Left lobe of liver (tissue), 2 donors: ENCODE measurements around the gene PTPRA. TPM values are rescaled to one million over a fixed set of nuclear protein-coding genes. Genes with fewer than 3 reads are reported as not detected.

Source experiments
- ATAC-seq: fragments of 200-7000 bp; cut with Tn5 transposase; one replicate; pipeline ENCODE4 v1.9.1; 2020; ENCODE audit warnings: mild to moderate bottlenecking, moderate library complexity
- DNase-seq: peaks from one replicate; pipeline ENCODE4 v3.0.0-alpha.2; 2020; ENCODE audit warnings: low spot score
- total RNA-seq: library from RNA; stranded (reverse); gene quantifications from one replicate; pipeline ENCODE4 v1.2.1, GENCODE V29; 2021
- donor health status: DM: no; HTN: no; CAD: no; lungs with moderate emphysema.
- donor health status: DM: no; HTN: yes; CAD: no.

PTPRA gene
- total RNA-seq, 1 donor from 2014 or later = 15.3 TPM

DNA sequence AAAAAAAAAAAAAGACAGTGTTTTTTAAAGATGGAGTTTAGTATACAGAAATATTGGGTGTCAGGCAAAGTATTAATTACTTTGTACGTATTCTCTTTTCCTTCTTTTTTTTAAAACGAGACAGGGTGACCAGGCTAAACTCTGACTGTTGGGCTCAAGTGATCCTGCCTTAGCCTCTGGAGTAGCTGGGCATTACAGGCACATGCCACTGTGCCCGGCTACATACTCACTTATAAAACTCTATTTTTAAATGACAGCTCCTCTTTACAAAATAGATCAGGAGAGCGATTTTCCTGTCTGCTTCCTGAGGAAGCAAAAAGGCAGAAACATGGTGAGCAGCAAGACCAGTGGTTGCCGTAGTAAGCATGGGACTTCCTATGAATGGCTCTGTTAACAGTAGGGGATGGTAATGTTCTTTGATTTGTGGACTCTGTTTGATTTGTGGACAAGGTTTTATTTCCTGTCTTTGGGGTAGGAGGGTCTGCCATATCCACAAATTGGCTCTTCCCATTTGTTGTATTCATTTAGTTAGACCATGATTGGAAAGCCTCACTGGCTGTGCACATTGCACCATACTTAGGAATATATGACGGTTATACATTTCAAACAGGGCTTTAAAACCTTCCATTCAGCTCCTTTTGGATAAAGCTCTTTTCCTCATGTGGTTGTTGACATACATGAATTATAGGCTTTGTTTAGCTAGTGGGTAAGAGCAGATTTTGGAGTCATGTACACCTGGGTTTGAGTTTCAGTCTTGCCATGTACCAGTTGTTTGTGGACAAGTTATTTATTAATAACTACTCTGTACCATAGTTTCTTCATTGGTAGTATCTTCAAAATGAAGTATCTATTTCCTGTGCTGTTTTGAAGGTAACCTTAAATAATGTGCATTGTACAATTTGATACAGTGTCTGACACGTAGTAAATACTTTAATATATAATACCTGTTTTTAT lies 45.1 kb downstream of the PTPRA start:
- no peak for DNase-seq
- ATAC-seq = peak; percentile 9

DNA sequence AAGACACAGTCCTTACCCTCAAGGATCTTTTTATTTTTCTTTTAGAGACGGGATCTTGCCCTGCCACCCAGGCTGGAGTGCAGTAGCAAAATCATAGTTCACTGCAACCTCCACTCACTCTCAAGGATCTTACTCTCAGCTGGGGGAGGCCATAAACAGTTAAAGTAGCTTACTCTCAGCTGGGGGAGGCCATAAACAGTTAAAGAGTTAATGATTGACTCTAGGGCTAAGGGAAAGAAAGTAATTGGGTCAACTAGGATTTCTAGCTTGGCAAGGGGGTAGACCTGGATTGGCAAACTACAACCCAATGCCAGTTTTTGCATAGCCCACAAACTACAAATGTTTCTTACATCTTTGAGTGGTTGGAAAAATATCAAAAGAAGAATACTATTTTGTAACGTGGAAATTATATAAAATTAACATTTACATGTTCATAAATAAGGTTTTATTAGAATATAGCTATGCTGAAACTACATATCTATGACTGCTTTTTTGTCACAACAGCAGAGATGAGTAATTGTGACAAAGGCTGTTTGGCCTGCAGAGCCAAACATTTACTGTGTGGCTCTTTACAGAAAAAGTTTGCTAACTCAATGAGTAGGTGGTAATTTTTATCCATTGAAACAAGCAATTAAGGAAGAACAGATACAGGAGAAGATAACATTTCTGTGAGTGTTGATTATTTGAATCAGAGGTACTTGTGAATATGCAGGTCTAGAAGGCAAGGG lies 46.4 kb downstream of the PTPRA start:
- peak; percentile 48 for DNase-seq
- ATAC-seq = peak; percentile 87

DNA sequence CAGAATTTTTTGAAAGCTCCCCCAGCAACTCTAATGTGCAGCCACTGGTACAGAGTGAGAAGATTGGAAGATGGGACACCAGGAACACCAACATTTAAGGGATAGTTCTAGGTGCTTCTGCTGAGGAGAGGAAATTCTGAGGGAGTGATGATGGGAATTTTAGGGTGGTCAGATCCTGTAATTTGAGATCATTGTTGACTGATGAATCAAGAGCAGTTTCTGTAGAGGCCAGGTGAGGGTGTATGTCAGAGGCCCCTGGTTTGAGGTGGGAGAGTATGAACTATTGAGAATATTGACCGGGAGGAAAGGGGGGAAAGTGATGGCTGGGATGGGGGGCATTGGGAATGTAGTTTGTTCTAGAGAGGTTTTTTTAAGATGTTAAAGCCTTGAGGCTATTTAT lies 47.2 kb downstream of the PTPRA start:
- DNase-seq = no peak
- ATAC-seq = no peak

DNA sequence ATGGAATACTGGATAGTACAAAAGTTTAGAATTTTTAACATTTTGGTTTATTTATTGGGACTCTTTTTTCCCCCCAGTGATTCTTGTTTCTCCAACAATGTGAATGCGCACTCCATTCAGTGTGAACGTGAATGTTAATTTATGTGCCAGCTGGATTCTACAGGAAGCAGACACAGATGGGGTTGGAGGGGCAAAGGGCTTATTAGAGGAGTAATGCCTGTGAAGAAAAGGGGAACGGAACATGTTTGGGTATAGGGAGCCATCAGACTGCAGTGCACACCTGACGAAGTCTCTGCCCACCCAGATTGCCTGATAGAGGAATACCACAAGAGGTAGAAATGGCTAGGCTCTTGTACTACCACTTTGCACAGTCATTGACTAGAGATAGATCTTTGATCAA lies 48.2 kb downstream of the PTPRA start:
- DNase-seq (no peak), ATAC-seq (no peak)

DNA sequence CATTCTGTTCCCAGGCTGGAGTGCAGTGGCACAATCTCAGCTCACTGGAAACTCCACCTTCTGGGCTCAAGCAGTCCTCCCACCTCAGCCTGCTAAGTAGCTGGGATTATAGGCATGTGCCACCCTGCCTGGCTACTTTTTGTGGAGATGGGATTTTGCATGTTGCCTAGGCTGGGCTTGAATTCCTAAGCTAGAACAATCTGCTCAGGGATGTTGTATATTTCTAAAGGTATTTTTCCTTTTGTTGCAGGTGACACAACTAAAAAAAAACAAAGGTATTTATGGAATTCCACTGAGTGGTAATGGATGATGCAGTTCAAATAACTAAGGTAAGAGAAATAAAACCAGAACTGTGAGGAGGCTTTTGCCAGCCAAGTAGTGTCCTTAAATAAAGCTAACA lies 49.7 kb downstream of the PTPRA start:
- ATAC-seq (no peak), DNase-seq (no peak)

DNA sequence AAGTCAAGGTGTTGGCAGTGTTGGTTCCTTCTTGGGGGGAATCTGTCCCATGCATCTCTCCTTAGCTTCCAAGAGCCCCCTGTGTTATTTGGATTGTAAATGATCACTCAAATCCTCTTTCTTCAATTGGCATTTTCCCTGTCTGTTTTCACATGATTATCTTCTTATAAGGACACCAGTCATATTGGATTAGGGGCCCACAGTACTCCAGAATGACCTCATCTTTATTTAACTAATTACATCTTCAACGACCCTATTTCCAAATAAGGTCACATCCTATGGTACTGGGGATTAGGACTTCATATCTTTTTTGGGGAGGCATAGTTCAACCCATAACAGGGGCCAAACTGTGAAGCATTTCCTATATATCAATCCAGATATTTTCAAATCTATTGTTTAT lies 57.3 kb downstream of the PTPRA start:
- ATAC-seq (no peak), DNase-seq (no peak)

DNA sequence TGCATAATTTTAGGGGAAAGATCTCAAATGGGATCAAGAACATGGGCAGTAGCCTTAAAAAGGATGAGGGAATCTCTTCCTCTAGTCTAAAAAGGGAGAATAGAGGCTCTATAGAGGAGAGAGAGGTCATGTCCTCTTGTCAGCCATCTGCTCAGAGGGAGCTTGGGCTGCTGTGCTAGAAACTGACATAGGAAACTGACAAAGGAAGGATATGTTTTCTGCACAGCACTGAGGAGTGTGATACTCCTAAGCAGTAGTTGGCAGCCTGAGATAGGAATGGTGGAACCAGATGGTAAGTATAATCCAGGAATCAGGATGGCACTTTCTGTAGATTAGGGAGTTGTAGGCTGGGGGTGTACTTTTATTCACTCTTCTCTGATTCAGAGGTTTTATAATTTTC lies 59.2 kb downstream of the PTPRA start:
- DNase-seq (no peak), ATAC-seq (peak; percentile 34)

DNA sequence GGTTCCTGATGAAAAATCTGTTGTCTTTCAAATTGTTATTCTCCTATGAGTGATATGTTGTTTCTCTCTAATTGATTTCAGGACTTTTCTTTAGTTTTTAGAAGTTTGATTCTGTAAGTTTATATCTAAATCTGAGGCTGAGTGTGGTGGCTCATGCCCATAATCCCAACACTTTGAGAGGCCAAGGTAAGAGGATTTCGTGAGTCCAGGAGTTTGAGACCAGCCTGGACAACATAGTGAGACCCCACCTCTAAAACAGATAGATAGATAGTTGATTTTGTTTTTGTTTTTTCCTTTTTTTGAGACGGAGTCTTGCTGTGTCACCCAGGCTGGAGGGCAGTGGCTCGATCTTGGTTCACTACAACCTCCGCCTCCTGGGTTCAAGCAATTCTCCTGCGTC lies 64.6 kb downstream of the PTPRA start:
- ATAC-seq = no peak
- DNase-seq = no peak

DNA sequence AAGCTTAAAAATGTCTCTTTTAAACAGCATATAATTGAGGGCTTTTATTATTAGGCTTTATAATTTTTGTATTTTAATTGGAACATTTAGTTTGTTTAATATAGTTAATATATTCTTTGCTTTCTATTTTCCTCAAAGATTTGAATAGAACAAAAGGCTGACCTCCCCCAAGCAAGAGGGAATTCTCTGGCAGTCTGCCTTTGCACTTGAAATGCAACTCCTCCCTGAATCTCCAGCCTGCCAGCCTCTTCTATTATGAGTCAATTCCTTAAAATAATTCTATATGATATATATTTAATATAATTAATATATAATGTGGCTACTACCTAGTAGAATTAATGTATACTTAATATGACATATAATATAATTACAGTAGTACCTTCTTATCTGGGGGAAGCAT lies 69.2 kb downstream of the PTPRA start:
- ATAC-seq = no peak
- DNase-seq = no peak

DNA sequence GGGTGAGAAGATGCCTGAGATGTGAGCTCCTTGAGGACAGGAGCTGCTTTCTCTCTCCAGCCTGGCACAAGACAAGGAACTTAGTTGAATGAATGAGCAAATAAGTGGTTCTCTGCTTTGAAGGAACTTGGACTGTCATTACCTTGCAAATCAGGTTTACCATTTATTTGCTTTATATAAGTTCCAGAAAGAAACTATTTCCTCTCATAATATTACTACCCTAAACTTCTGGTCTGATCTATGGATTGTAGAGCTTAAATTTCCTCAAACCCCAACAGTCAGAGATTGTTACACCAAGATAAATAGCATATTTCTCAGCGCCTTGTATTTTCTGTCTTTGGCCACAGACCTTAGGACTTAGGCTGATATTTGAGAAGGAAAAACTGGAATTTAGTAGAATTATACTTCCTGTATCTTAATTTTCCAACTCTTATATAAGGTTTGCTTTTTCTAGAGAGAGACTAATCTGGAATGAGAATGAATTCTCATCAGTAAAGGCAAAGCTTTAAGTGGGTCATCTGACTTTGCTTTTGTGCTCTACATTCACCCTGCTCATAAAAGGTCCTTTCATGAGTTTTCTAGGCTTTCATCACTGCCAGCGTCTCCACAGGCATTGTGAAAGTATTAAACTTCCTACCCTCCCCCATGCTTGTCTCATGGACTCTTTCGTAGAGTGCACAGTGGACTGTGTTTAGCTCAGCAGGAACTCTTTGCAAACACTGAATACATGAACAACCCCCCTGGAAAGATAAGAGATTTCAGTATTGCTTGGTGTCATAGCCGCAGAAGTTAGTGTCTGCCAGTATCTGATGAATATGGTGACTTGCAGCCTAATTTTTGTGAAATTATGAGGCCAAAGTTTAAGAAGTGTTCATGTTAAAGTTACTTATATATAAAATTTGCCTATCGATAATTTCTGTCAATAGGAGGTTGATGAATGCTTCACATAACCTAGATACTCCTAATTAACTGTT lies 74.0 kb downstream of the PTPRA start:
- DNase-seq (peak; percentile 67), ATAC-seq (peak; percentile 98)

DNA sequence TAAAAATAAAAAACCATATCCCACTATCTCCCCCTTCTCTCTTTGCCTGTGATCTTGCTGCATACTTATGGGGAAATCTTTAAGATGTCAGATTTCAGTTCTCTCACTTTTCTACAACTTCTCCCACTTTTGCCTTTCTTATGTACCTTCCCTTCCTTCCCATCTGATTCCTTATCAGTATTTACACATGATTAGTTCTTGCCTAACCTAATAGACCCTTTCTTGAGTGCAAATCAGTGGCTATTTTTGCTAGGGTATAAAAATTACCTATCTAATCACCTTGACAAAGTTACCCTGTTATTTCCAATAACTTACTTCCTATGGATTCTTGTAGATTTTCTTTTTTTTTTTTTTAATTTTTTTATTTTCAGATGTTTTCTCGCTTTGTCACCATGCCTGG lies 75.7 kb downstream of the PTPRA start:
- DNase-seq (no peak), ATAC-seq (no peak)

DNA sequence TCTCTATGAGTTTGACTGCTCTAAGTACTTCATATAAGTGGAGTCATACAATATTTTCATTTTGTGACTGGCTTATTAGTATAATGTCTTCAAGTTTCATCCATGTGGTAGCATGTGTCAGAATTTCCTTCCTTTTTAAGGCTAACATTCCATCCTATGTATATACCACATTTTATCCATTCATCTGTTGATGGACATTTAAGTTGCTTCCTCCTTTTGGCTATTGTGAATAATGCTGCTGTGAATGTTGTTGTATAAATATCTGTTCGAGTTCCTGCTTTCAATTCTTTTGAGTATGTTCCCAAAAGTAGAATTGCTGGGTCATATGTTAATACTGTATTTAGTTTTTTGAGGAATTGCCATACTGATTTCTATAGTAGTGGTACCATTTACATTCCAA lies 79.5 kb downstream of the PTPRA start:
- DNase-seq (no peak), ATAC-seq (no peak)

DNA sequence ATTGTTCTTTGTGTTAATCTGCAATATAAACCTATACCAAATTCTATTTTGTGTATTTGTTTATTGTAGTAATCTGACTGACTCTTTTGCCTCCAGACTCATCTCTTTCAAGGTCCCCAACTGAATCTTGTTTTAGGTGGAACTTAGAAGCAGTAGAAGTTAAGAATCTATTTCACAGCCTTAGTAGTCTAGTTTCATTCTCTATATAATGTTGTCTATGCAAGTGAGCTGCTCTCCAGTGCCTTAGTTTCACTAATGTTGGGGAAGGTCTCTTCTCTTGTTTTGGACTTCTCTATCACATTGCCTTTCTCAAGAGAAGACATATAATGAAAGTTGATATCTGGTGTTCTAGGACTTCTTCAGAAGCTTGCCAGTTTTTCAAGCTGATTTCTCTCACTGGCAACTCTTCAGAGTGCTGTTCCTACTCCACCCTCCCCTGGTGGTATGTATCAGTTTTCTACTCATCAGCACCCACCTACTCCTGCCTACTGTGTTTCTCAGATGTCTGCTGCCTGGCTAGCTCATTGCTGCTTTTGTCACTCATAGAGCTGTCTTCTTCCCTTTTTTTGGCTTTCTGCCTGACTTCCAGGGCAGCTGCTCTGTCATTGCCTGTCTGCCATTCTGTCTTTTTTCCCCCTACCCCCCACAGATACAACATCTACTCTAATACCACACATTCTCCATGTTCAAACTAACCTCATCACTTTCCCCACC lies 82.1 kb downstream of the PTPRA start:
- DNase-seq (no peak), ATAC-seq (no peak)

DNA sequence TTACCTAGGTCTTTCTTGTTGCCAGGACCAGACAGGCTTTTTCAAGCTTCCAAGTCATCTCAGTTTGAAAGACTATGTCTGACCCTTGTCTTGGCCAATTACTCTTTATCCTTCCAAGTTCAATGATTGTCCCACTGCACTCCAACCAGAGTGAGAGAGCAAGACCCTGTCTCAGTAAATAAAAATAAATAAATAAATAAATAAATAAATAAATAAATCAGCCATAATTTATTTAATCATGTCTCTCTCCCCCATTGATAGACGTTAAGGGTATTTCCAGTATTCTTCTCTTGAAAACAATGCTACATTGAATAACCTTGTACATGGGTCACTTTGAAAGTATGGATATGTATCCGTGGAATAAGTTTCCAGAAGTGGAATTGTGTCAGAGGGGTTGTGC lies 83.2 kb downstream of the PTPRA start:
- ATAC-seq (no peak), DNase-seq (no peak)

DNA sequence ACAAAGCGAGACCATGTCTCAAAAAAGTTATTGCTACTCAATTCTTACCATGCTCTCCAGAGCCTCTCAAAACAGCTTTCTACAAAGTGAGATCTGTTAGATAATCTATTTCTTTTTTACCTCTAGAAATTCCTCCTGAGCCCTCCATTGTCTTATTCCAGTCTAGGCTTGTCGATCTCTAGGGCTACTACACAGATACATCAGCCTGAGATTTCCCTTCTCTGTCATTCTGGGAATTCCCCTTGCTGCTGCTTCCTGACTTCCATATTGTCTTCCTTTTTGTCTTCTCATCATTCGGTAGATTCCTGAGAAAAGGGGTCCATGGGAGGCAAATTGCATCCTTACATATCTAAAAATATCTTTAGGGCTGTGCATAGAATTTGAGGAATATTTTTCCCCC lies 94.6 kb downstream of the PTPRA start:
- DNase-seq (no peak), ATAC-seq (no peak)

DNA sequence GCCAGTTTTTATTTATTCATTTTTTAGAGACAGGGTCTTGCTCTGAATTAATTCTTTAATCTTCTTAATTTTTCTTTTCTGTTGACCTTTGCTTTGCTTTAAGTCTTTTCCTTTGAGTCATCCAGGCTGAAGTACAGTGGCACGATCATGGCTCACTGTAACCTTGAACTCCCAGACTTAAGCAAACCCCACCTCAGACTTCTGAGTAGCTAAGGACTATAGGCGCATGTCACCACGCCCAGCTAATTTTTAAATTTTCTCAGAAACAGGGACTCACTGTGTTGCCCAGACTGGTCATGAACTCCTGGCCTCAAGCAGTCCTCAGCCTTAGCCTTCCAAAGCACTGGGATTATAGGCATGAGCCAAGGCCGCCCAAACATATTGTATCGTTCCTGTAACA lies 98.8 kb downstream of the PTPRA start:
- no peak for ATAC-seq
- no peak for DNase-seq

DNA sequence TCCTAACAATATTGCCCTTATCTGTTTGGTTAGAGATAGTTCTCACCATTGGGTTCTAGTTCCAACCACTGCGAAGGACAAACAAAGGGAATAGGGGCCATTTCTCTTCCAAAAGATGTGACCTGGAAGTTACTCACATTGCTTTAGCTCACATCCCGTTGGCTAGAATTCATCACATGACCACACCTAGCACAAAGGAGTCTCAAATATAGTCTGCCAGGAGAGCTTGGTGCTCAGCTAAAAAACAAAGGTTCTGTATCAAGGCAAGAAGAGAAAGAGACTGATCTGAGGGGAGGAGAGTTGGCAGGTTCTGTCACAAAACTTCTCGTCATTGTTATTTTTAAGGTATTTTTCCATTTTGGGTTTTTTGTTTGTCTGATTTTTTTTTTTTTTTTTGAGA lies 100.3 kb downstream of the PTPRA start:
- ATAC-seq (no peak), DNase-seq (no peak)

DNA sequence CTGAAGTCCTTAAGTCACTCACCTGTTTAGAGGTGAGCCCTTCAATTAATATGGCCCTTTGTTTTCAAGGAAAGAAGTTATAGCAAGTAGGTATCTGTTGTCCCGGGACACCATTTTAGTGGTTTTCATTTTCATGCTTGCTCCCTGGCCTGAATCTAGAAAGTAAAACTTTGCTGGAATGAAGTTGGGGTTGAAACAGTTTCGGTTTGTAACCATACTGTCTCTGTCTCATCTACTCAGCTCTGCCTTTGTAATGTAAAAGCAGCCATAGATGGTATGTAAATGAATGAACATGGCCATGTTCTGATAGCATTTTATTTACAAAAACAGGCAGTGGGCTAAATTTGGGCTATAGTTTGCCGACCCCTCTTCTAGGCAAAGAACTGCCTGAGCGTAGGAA lies 105.2 kb downstream of the PTPRA start:
- ATAC-seq (no peak), DNase-seq (no peak)

DNA sequence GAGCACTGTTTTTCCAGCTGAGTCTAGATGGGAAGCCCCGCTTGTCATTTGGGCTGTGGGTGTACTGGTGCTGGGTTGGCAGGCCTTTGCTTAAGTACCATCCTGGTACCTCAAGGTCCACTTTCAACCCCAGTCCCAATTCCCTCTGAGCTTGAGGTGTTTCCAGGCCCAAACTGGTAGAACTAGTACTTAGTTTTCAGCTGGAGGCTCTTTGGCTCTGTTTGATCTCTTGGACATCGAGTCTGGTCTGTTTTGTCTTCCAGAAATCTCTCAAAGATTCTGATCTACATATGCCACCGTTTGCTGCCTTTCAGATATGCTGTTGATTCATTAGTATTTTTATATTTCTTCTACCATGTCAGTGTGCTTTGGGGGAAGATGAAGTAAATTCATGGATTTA lies 108.4 kb downstream of the PTPRA start:
- ATAC-seq = no peak
- no peak for DNase-seq

DNA sequence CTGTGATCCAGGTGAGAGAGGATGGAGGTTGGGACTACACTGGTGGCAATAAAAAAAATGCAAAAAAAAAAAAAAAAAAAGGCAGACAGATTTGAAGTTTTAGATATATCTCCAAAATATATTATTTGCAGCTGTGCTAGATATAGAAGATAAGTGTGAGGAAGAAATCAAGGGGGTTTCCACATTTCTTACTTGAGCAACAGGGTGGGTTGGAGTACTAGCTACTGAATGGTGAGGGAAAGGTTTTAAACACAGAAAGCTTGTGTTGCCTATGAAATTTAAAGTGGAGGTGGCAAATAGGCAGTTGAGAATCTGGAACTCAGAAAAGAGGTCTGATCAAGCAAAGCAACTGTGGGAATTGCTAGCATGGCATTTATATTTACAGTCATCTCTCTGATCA lies 110.2 kb downstream of the PTPRA start:
- ATAC-seq (no peak), DNase-seq (no peak)
